ENCODE results near the gene PARVA.

PARVA gene

DNA sequence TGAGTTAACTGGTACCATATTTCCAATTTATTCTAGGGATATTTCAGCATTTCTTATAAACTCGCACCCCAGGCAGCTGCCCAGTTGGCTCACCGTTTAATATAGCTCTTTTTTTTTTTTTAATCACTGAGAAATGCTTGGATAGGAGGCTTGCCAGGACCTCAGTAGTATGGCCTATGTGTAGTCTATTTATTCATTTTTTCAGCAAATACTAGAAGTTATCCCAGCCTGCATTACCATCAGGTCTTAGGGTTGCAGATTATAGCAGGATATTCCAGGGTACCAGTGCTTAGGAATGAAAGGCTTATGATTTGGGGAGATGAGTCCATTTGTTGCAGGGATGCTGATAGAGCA, 26.6 kb downstream of the PARVA start:
- no peak for DNase-seq

DNA sequence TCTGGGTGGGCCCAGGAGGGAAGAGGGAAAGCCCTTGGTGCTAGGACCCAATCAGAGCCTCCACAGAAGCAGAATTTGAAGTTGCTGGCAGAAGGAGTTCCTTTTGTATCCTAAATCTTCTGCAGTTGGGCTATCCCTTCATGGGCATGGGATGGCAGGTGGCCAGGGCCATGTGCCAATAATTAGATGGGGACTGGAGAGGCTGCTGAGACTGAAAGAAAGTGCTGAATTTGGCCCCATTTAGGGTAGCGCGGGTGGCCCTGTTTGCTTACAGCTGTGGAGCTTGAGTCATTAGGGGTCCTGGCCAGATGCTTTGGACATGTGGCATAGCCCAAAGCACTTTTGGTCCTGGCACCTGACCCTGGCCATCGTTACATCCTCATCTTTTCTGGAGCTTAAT, 27.1 kb downstream of the PARVA start:
- no peak for DNase-seq

DNA sequence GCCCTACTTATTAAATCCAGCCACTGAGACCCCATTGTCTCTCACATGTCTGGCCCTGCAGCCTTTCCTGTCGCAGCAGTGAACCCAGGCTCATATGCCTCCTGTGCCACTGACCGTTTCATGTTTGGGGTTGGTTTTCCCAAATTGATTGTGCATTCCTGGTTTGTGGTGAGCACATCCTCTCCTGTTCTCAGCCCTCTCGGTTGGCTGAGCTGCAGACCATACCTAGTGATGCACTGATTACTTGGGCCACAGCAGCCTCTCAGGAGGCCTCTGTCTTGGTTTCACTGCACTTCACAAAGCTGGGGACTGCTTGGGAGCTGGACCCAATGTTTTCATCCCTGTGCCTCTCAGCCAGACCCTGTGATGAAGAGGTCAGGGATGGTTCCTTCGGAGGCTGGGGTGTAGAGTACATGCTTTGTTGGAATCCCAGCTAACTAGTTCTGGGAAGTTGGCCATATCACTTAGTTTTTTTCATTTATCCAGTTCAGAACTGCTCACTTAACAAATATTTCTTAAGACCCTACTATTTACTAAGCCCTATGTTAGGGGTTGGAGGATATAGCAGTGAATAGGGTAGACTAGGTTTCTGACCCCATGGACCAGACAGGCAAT, 30.9 kb downstream of the PARVA start:
- no peak for DNase-seq

DNA sequence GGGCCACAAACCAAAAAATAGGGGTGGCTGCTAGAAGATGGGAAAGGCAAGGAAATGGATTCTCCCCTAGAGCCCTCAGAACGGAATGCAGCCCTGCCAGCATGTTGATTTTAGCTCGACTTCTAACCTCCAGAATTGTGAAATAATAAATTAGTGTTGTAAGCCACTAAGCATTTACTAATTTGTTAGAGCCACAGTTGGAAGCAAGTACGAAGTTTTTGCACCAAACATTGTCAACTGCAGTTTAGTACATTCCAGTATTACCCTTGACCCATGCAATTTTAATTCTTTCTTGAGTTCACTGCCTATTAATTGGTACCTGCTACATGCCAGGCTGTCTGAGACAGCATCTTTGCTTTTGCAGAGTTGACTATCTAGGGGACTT, 32.2 kb downstream of the PARVA start:
- DNase-seq: no peak

DNA sequence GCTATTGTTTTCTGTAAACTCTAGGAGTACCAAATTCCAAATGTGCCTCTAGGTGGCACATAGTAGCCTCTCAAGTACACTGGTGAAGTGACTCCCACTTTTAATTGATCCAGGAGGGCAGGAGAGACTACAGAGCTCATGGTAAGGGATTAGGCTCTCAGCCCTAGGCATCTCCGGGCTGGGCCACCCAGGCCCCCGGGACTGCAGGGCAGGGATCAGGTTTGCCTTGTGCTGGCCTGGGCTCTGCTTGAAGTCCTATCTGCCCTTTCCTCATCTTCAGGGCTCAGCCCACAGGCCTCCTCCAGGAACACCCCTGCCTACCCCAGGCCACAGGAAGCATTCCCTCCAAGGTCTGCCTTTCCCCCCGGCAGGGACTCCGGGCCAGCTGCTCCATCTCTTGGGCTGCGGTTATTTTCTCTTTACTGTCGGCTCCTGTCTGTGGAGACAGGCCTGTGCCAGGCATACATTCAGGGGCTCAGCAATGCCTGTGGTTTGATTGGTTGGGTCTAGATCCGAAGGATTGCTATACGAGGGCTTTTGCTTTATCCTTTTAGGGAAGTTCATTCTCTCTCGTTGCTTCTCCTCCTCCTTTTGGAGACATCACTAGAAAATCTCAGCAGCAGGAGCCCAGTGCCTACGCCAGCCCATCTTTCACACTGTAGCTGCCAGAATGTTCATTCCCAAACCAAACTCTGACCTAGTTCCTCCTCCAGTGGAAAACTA, 32.8 kb downstream of the PARVA start:
- DNase-seq: no peak

DNA sequence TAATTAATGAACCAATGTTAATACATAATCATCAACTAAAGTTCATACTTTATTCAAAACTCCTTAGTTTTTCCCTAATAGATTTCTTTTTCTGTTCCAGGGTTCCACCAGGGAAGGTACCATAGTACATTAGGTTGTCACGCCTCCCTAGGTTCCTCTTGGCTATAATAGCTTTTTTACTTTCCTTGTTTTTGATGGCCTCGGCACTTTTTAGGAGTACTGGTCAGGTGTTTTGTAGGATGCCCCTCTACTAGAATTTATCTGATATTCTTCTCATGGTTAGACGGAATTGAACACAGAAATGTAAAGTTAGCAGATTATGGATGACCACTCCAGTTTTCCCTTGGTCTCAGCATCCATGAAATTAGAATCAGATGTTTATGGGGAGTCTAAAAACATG, 34.0 kb downstream of the PARVA start:
- DNase-seq: no peak

DNA sequence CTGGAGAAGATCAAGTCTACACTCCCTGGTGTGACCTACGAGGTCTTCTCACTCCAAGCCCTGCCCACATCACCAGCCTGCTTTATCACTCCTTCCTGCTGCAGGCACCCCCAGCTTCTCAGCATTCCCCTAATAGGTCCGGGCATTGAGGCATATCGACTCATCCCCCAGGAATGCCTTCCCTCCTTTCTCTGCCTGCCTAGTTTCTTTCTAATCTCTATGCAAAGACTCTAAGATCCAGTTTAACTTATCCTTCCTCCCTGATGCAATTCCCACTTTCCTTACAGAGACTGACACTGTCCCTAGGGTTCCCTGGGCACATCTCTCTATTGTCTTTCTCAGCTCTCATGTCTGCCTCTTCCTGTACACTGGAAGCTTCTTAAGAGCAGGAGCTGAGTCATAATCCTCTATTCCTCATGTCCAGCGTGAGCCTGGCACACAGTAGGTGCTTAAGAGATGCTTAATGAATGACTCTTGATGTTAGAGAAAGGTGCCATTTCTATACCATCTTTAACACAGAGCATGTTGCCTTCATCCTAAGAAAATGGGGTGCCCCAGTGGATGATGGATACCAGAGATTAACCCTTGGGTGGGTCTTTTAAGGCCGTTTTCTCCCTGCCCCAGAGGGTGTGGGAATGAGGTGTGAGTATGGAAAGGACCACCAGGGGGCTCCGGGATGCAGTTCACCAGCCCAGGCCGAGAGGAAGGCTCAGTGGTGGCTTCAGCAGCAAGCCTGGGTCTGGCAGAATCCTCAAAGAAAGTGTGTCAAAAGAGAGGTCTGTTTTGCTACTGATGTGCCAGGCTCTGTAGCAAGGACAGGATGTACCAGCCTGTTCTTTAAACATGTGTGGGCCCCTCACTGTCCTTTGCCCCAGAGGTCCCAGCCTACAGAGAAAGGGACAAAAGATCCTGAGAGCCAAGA, 34.7 kb downstream of the PARVA start:
- DNase-seq: peak; percentile 19 to 41 (median 25)

DNA sequence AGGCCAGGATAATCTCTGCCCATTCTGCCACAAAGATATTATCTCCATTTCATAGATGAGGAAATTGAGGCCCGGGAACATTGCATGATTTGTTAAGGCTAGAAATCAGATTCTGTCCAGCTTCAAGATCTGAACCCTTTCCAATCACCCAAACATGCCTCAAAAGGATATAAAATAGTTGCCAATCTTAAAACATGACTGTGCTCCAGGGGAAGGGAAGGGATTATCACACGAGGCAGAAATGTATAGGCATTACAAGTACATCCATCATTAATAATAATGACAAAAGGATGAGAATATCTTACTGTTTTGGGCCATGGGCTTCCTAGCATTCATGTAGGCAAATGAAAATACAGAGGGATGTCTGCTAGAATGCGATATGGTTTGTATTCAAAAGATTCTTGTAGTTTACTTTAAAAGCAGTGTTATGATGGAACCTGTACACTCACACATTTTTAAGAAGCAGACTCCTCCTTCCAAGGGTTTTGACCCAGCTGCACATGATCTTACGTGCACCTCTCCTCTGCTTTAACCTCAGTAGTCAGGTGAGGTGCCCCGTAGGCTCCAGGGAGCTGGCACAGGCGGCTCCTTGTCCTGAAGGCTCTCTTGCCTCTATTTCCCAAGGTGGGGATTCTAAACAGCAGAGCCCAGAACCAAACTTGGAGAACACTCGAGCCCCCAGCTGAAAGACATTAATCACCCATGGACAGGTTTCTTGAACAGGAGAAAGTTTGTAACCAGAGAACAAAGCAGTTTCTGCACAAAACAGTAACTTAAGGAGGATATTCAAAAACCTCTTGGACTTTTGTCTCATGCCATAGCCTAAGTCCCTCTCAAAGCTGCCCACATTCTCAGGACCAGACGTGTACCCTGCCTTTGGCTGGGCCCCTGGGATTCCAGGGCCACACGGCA, 36.0 kb downstream of the PARVA start:
- no peak for DNase-seq

DNA sequence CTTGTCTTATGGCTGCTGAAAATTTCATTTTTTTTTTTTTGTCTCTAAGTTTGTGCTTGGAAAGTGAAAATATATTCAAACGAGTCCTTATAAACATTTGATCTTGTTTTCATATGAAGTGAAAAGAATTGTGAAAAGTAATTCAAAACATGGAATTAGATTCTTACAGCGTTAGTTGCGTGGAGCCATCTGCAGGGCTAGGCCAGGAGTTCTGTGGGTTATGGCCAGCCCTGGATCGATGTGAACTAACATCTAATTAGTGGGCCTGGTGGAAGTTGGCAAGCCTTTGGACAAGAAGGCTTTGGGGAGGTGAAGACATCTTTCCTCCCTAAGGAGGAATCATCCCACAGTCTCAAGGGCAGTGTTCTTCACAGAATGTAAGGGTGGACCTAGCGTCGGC, 37.2 kb downstream of the PARVA start:
- no peak for DNase-seq

DNA sequence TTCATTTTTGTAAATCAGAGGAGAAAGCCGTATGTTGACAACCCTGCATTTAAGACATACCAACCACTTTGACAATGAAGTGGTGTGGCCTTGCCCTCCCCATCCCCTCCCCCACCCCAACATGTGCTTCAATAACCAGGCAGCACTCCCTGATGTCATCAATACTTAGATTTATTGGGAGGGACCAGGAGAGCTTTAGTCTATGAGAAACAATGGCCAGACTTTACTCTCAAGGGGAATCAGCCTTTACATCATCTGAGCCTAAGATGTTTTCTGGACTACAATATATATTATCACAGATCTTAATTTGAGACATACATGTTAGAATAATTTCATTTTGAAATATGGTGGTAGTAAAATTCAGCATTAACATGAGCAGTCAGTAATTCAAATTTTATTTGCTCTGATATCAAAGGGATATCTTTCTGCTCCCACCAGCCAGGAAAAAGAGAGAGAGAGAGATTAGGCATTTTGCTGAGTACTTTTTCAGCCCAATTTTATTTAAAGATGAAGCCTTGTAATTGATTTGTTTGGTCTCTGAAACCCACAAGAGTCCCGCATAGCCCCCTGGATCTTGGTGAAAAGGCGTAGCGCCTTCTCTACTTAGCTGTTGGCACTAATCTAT, 38.1 kb downstream of the PARVA start:
- no peak for DNase-seq

DNA sequence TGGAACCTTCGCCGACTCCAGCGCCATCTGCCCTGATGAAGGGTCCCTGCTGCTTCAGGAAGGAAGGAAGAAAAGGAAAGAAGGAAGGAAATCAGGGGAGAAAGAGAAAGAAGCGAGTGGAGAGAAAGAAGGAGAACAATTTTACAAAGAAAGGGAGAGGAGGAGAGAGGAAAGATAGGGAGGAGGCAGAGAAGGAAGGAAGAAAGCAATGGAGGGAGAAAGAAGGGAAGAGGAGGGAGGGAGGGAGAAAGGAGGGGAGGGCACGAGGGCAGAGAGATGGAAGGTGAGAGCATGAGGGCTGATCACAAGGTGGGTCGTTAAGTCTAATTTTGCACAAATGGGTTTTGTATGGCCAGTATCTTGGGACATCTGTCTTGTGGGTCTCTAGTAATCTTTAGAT, 39.2 kb downstream of the PARVA start:
- DNase-seq: no peak

DNA sequence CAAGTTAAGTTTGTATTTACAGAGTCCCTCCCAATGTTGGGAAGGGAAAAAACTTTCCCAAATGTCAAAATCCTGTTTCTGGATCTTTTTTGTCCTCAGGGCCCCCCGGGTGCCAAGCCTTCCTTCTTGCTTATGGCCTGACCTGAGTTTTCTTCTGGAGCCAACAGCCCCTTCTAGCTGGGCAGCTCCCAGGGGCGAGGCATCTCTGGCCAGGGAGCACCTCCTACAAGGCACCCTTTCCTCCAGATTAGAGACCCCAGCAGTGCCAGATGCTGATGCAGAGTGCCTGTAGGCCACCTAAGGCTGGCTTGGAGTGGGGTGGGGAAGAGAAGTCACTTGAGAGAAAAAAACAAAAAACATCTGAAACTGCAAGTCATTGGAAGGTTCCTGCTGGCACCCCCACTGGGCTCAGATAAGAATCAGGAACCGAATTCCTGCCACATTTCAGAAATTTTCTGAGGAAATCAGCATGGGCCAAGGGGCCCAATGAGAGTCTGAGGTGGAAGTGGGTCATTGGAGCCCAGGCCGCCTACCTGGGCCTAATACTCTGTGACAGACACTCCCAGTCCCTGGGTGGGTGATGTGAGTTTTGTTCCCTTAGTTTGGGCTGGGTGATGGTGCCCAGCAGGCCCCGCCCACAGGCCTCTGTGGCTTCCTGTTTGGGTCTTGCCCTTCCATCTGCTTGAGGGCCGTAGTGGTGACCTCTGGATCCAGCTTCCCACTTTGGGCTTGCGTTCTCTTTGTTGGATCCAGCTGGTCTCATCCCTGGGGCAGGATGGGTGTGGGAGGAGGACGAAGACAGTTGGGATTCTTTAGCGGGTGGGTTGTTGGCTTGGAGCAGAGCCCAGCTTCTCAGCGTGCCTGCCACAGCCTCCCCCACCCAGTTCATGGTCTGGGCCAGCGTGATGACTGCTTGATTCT, 40.6 kb downstream of the PARVA start:
- DNase-seq: peak in 1 of 3 donors; percentile 1

DNA sequence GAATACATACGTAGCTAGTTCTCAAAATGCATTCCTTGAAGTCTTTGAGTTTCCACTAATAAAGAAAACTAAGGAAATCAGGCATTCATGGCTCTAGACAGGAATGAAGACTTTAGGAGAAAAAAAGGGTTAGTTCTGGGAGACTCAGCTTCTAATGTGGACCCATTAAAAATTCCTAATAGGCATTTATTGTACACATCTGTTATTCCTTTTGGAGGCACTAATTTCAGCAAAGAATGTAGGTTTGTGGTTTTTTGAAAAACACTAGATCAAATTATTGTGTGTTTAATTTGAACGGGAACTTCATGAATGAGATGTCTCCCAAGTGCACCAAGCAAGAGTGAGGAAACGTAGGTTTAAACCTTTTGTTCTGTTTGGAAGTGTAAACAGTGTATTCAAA, 42.7 kb downstream of the PARVA start:
- no peak for DNase-seq

DNA sequence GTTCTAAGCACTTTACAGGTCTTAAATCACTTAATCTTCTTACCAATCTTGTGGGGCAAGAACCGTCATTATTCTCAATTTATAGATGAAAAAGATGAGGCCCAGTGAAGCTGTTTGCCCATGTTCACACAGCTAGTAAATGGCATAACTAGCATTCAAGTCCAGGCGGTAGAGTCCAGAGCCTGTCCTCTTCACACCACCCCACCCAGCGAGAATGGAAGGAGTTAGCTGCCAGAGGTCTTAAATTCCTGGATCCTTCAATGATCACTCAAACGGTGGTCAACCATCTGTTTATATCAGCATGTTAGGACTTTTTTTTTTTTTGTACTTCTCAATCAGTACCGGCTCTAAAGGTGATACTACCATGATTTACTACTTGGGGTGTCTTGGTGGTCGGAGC, 43.3 kb downstream of the PARVA start:
- no peak for DNase-seq

DNA sequence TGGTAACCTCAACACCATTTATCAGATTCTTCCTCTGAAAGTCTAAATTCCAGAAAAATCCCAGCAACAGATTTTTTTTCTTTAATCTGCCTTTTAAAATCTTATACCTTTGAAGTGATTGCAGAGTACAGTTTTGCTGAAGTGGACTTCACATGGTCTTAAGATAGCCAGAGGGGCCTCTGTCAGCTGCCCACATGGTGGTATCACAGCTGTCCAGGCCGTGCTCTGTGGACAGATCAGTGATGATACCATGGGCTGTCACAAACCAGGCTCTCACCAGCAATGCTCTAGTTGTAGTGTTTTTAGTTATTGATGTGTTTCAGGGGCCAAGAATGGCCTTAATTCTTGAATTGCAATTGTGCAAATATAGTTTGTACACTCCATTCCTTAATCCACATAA, 44.0 kb downstream of the PARVA start:
- no peak for DNase-seq

DNA sequence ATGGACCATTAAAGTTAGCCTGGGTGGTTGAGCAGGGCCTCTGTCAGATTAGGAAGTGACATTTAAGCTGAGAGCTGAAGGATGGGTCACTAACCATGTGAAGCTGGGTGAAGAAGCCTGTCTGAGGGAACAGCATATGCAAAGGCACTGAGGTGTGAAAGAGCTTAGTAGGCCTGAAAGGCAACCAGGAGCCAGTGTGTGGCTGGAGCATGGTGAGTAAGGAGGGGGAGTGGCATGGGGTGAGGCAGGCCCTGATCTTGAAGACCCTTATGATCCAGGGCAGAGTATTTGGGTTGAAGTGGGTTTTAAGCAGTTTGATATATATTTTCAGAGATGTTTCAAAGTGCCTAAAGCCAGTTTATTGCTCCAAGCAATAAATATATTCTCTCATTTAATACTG, 48.8 kb downstream of the PARVA start:
- no peak for DNase-seq

DNA sequence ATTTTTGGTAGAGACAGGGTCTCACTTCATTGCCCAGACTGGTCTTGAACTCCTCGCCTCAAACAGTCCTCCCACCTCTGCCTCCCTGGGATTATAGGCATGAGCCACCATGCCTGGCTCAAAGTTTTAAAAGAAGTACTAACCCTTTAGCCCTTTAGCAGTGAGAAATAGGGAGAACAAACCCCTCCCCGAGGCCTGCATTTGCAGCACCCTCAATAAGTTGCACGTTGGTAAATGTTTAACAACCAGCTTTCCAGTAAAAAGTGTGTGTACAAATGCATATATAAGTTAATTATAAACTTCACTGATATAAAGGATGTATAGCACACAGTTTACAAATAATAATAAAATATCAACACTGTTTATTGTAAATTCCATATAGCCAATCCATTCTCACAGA, 51.8 kb downstream of the PARVA start:
- no peak for DNase-seq

DNA sequence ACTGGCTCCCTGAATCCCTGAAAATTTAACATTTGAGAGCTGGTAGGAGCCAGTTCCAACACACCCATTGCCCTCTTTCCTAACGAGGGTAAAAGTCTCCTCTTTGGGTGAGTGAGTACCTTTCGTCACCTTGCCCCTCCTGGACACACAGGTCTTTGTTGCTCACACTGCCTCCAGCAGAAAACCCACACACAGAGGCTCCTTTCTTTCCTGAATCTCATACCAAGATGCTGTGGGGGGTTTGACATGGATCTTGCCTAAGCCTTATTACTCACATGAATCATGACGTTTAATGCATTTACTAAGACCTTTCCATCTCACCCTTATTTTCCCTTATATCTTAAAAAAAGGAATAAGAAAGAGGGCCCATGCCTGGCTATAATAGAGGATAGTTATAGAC, 53.0 kb downstream of the PARVA start:
- no peak for DNase-seq

DNA sequence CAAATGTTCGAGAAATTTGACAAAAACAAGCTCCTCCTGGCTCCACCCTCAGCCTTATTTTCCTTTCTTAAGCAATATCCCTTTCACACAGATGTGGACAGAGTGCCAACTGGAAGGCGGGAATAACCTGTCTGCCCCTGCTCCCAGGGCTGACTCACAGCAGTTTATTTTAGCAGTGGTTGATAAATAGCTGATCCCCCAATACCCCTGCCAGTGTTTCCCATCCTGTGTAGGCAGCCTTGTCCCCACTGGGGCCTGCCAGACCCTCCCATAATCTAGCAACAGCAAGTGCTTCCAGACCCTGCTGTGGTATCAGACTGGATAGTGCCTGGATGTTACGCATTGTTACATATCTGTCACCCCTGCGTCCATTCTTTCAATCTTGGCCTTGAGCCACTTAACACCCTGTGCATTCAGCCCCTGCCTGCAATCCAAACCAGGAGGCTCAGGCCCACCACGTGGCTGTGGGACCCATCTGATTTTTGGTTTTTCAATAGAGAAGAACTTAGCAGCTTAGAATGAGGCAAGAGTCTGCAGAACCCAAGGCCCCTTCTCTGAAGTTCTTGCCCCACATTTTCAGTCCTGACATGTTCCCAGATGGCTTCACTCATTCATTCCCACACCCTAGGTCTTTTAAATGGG, 53.7 kb downstream of the PARVA start:
- DNase-seq: no peak

DNA sequence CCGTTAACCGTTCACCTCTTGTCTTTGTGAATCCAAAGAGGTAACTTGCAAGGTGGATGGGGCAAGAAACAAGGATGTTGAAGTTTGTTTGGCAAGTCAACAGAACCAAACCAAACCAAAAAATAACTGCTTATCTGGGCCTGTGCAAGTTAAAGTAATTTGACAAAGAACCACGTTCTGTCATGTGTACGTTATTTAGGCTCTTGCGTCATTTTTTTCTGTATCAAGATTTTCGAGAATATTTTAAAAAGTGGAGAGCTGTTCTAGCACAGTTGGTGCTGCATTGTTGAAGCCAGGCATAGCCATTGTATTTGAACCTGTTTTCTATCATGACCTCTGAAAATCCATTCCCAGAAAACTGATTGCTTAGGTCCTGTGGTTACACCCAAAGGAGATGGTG, 55.1 kb downstream of the PARVA start:
- DNase-seq: no peak

DNA sequence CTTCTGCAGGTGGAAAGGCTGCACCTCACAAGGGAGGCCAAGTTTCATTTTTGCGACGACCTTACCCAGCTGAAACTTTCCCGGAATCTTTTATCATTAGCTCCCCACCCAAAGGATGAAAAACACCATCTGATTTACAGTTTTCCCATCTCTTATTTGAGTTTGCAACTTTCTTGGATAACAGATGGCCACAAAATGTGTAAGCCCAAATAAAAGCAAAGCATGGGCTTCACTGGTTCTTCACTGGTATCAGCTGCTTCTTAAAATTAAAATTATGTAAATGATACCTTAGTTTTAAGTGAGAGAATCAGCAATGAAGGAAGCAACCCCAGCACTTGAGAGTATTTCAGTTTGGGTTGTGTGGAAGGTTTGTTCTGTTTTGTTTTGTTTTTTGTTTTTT, 55.8 kb downstream of the PARVA start:
- no peak for DNase-seq

Measured in suppressor macrophage treated with lipopolysaccharide for 1 hour (primary cell).